ENCODE results near the gene DGKH.

DNA sequence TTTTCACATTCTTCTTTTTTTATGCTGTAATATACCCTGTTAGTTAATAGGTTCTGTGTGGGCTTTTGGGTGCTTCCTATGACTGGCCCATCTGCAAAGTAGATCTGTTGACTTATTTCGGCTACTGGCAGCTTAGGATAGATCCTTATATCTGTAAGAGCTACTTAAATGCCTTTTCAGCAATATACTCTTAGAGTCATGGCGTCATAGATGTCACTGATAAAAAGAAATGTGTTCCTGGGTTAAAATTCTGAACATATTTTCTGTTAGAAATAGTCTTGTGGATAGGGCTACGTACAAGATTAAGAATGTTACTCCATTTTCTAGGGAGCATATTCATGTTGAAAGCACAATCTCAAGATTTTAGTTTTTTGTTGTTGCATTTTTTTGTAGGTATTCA is 228.2 kb downstream of the DGKH start:
- TF ChIP-seq, protein P1, sequence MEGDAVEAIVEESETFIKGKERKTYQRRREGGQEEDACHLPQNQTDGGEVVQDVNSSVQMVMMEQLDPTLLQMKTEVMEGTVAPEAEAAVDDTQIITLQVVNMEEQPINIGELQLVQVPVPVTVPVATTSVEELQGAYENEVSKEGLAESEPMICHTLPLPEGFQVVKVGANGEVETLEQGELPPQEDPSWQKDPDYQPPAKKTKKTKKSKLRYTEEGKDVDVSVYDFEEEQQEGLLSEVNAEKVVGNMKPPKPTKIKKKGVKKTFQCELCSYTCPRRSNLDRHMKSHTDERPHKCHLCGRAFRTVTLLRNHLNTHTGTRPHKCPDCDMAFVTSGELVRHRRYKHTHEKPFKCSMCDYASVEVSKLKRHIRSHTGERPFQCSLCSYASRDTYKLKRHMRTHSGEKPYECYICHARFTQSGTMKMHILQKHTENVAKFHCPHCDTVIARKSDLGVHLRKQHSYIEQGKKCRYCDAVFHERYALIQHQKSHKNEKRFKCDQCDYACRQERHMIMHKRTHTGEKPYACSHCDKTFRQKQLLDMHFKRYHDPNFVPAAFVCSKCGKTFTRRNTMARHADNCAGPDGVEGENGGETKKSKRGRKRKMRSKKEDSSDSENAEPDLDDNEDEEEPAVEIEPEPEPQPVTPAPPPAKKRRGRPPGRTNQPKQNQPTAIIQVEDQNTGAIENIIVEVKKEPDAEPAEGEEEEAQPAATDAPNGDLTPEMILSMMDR (IDR thresholded peaks at IDR 0.05): no peak
- TF ChIP-seq POLR2AphosphoS5 (IDR thresholded peaks at IDR 0.05) (no peak), POLR2A (IDR thresholded peaks at IDR 0.05) (no peak), EP300 (IDR thresholded peaks at IDR 0.05) (no peak)

Measured in gastroesophageal sphincter (tissue), 3 donors.